AG04450 (cell line): ENCODE results near the gene DMAP1. TPM values are rescaled to one million over a fixed set of nuclear protein-coding genes. Genes with fewer than 3 reads are reported as not detected.

Experiments used
- CTCF ChIA-PET: fragments of 300-600, 350-600 bp; formaldehyde crosslinking; extraction: SDS; loops from one replicate; lab custom pipeline; 2022; ENCODE audit warnings: antibody characterized with exemption, inconsistent platforms; lab: Charles Lee
- POLR2A ChIA-PET: fragments of 350-600 bp; formaldehyde crosslinking; extraction: SDS; loops from one replicate; lab custom pipeline; 2021; ENCODE audit warnings: antibody characterized with exemption, inconsistent platforms; lab: Yijun Ruan, JAX
- DNase-seq: peaks from one replicate; pipeline ENCODE4 v3.0.0-alpha.2; 2011; ENCODE audit warnings: low read depth, low spot score
- H3K27ac ChIP-seq: one replicate; pipeline ENCODE4 v1.5.1; 2012; ENCODE audit warnings: low read depth, low read length, control low read depth
- H3K27me3 ChIP-seq: one replicate; pipeline ENCODE4 v1.6.0; 2012; ENCODE audit warnings: low read length; ENCODE audit not compliant: control insufficient read depth, insufficient read depth
- H3K4me3 ChIP-seq: 2 replicates; pipeline ENCODE4 v1.5.1; 2011; ENCODE audit warnings: mild to moderate bottlenecking, low read depth, low read length, control low read depth
- H3K9me3 ChIP-seq: 2 replicates; pipeline ENCODE4 v1.5.1; 2012; ENCODE audit warnings: low read length; ENCODE audit not compliant: control insufficient read depth, insufficient read depth
- polyA plus RNA-seq: library from polyadenylated mRNA; depleted of rRNA; stranded (reverse); fragments of >200 nt; gene quantifications from 2 replicates; pipeline ENCODE4 v1.2.3, GENCODE V29; 2011
- TF ChIP-seq, protein P1 (sequence below): IDR thresholded peaks from 2 replicates; pipeline ENCODE4 v1.5.1; 2011; ENCODE audit warnings: low read depth, low read length, control low read depth, inconsistent platforms

Gene DMAP1
- polyA plus RNA-seq, 1 experiment: 27.0 TPM

DNA sequence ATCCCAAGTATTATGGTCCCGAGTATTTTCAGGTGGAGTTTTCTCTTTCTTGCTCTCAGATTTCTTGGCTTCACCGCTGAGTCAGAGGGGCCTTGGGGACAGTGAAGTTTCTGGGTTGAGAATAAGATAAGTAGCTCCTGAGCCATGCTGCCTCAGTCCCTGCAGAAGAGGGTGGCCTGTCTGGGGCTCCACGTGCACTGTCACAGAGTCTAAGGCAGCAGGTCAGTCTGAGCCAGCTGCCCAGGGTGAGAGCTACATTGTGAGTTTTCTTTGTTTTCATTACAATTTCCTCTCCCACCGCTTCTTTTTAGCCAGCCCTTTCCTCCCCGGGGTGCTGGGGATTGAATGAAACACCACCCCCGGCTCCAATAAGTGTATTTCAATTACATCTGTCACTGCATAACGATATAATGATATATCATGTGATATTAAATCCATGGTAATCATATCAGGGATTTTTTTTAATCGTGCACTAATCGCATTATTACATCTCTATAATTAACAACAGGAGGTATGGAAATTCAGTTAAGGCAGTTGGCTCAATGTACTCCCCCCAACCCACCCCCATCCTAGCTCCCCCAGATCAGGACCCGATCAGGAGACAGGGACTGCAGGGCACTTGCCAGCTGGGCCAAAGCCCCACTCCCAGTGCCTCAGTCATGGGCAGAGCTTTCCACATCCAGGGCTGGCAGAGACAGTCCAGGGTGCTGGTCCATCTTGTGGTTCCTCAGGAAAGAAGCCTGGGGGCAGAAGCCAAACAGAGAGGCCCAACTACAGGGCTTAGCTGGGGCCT, 43.7 kb downstream of the DMAP1 start:
- ChIA-PET POLR2A (no interaction called here), CTCF (interaction anchor here (1.1 to 1.2 kb wide), 2 partner anchors 36 to 61 kb away, joined by 3 read pairs; no protein-coding TSS in a partner anchor)
- Histone ChIP-seq H3K27ac (no peak overlapping the region), H3K27me3 (no peaks in the 10 kb centered on the region), H3K4me3 (no peak overlapping the region), H3K9me3 (no peaks in the 10 kb centered on the region)
- DNase-seq: no peak
- TF ChIP-seq, protein P1, sequence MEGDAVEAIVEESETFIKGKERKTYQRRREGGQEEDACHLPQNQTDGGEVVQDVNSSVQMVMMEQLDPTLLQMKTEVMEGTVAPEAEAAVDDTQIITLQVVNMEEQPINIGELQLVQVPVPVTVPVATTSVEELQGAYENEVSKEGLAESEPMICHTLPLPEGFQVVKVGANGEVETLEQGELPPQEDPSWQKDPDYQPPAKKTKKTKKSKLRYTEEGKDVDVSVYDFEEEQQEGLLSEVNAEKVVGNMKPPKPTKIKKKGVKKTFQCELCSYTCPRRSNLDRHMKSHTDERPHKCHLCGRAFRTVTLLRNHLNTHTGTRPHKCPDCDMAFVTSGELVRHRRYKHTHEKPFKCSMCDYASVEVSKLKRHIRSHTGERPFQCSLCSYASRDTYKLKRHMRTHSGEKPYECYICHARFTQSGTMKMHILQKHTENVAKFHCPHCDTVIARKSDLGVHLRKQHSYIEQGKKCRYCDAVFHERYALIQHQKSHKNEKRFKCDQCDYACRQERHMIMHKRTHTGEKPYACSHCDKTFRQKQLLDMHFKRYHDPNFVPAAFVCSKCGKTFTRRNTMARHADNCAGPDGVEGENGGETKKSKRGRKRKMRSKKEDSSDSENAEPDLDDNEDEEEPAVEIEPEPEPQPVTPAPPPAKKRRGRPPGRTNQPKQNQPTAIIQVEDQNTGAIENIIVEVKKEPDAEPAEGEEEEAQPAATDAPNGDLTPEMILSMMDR: no peak

DNA sequence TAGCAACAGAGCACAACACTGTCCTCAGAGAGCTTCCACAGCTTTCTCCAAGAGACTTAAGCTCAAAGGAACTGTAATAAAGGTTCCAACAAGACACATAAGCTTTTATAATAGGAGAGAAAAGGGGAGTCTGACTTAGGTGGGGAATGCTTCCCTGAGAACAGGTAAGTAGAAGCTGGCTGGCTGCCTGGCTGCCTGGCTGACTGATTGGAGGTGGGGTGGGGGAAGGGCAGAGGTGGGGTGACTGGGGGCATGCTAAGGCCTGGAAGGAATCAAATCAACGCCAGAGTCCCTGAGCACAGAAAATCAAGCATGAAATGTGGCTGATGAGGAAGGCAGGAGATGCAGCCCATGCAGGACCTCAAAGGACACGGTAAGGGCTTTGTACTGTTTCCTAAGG, 45.8 kb downstream of the DMAP1 start:
- POLR2A ChIA-PET: no interaction called here
- H3K9me3 ChIP-seq: no peaks in the 10 kb centered on the region
- no peak overlapping the region for H3K4me3 ChIP-seq
- no peaks in the 10 kb centered on the region for H3K27me3 ChIP-seq
- DNase-seq: no peak
- H3K27ac ChIP-seq: no peak overlapping the region
- CTCF ChIA-PET: interaction anchor here (1.1 kb wide), 1 partner anchor 470 kb away, joined by 4 read pairs; no protein-coding TSS in a partner anchor
- TF ChIP-seq, protein P1: no peak

DNA sequence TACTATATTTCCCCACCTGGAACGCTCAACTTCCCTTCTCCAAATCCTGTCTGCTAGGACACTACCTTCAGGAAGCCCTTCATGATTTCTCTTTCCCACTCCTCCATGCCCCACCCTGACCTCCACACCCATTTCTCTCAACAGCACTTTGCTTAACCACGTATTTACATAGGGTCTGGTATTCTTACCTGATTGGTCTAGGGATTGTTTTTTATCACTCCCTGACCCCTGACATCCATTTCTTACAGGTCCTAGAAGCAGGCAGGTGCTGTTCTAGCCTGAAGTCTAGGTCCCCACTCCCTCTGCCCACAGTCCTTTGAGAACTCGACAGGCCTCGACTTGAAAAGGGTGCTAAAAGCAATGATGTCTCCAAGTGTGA, 47.5 kb downstream of the DMAP1 start:
- no peaks in the 10 kb centered on the region for H3K27me3 ChIP-seq
- CTCF ChIA-PET: no interaction called here
- H3K9me3 ChIP-seq: no peaks in the 10 kb centered on the region
- TF ChIP-seq, protein P1: no peak
- no peak for DNase-seq
- H3K27ac ChIP-seq: no peak overlapping the region
- no peak overlapping the region for H3K4me3 ChIP-seq
- POLR2A ChIA-PET: no interaction called here

DNA sequence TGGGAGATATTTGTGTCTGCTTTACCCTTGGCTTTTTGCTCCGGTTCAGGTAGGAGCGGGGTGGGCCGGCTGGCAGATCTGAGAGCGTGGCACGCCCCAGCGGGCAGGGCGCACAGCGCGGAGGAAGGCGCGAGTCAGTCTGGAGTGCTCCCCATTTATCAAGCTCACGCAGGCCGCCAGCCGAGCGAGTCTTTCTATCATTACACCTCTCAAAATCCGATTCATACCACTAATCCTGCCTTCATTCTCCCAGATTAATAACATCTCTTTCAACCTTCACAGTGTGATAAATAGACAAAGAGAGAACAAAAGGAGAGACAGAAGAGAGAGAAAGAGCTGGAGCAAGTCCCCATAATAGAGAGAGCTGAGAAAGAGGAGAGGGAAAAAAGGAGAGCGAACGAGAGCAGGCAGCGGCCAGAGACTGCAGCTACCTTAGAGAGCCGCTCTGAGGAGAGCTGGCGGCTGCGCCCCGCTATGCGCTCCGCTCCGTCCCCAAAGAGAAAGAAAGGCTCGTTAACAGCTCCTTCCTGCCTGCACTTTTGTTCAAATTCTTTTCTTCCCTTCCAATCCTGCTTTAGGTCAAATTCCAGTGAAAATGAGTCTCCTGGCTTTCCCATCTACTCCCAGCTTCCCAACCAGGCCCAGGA, 48.0 kb downstream of the DMAP1 start:
- Histone ChIP-seq H3K27me3 (no peaks in the 10 kb centered on the region), H3K4me3 (no peak overlapping the region), H3K27ac (no peak overlapping the region), H3K9me3 (no peaks in the 10 kb centered on the region)
- CTCF ChIA-PET: no interaction called here
- TF ChIP-seq, protein P1: no peak
- POLR2A ChIA-PET: no interaction called here
- no peak for DNase-seq

DNA sequence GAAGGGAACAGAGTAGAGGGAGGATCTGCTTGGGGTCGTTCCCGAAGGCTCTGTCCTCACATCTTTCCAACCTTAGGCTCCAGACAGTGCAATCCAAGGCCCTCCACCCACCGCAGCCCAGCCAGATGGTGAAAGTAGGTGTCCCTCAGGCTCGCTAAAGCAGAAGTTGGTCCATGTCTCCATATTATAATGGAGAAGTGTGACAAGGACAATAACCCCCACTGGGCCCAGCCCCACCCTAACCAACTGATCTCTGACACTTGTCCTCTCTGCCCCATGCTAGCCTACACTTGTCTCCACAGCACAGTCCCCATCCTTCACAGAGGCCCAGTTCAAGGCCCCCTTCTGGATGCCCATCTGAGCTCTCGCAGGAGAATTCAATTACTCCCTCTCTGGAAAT, 48.7 kb downstream of the DMAP1 start:
- TF ChIP-seq, protein P1: no peak
- Histone ChIP-seq H3K27ac (no peak overlapping the region), H3K4me3 (no peak overlapping the region), H3K9me3 (no peaks in the 10 kb centered on the region), H3K27me3 (no peaks in the 10 kb centered on the region)
- no peak for DNase-seq
- CTCF ChIA-PET: no interaction called here
- POLR2A ChIA-PET: no interaction called here
